HepG2 (cell line): ENCODE data around the gene TTC22. TPM values are rescaled to one million over a fixed set of nuclear protein-coding genes. Genes with fewer than 3 reads are reported as not detected.

Source experiments
- ATAC-seq: fragments of 200-7000 bp; cut with Tn5 transposase; 3 replicates; pipeline ENCODE4 v1.9.1; 2020; ENCODE audit warnings: mild to moderate bottlenecking, moderate library complexity
- BruUV-seq: library from RNA; stranded (reverse); fragments of 400-500 nt; replicated peaks from 2 replicates; lab custom pipeline; 2021; lab: Mats Ljungman, UMichigan
- CTCF ChIA-PET: fragments of 300-600 bp; formaldehyde crosslinking; extraction: SDS; loops from one replicate; lab custom pipeline; 2021; ENCODE audit warnings: low total read pairs, inconsistent platforms, low intra/inter-chr PET ratio; lab: Yijun Ruan, JAX
- POLR2A ChIA-PET: fragments of 350-600 bp; sonication (Branson Sonifier 250); formaldehyde crosslinking; loops from one replicate; lab custom pipeline; 2020; ENCODE audit warnings: antibody characterized with exemption, inconsistent platforms; lab: Yijun Ruan, JAX
- DNase-seq: peaks from one replicate; pipeline ENCODE4 v3.0.0-alpha.2; 2015; ENCODE audit warnings: low spot score
- FAIRE-seq: peaks from 3 replicates; lab custom pipeline; 2011; peaks lifted over from hg19 to GRCh38; lab: Jason Lieb, UNC
- H2AFZ ChIP-seq: one replicate; pipeline ENCODE4 v1.6.1; 2011; ENCODE audit warnings: low read length, inconsistent platforms
- H3K27ac ChIP-seq: fragments of 300-600 bp; 3 replicates; pipeline ENCODE4 v1.8.0; 2011; ENCODE audit warnings: mixed run types, mild to moderate bottlenecking, mixed read lengths, low read length, inconsistent platforms; ENCODE audit not compliant: insufficient read depth; ENCODE audit errors: extremely low read length
- H3K27me3 ChIP-seq, 2 experiments: fragments of 200-600 bp in 1 of 2; 2 replicates in 1 of 2; 3 replicates in 1 of 2; pipeline versions ENCODE4 v1.6.0 to v1.8.0; 2011; ENCODE audit warnings: low read length in 2 of 2, mild to moderate bottlenecking in 2 of 2, moderate library complexity in 2 of 2, inconsistent platforms in 1 of 2; ENCODE audit not compliant: insufficient read depth in 2 of 2, control insufficient read depth in 1 of 2
- H3K36me3 ChIP-seq, 2 experiments: fragments of 200-600 bp in 1 of 2; replicated peaks in 1 of 2; 2 replicates in 1 of 2; 3 replicates in 1 of 2; pipeline versions ENCODE4 v1.5.1 to v1.8.0; 2011; ENCODE audit warnings: low read length in 2 of 2, inconsistent platforms in 1 of 2; ENCODE audit not compliant: insufficient read depth in 2 of 2, control insufficient read depth in 1 of 2
- H3K4me1 ChIP-seq: 2 replicates; pipeline ENCODE4 v1.5.1; 2012; ENCODE audit warnings: low read length, inconsistent platforms; ENCODE audit not compliant: insufficient read depth
- H3K4me2 ChIP-seq: 2 replicates; pipeline ENCODE4 v1.6.0; 2011; ENCODE audit warnings: low read depth, low read length, inconsistent platforms
- H3K4me3 ChIP-seq, 3 experiments: fragments of 200-600 bp in 1 of 3; sonication (generic), shearing (Covaris generic) in 1 of 3; replicated peaks in 1 of 3; 2 replicates each; pipeline ENCODE4 v1.5.1; 2011 to 2016; ENCODE audit warnings: low read length in 3 of 3, inconsistent platforms in 2 of 3, low read depth in 2 of 3, mild to moderate bottlenecking in 2 of 3, control low read depth in 1 of 3, mixed read lengths in 1 of 3; ENCODE audit not compliant: insufficient read depth in 1 of 3
- H3K79me2 ChIP-seq: one replicate; pipeline ENCODE4 v1.6.1; 2011; ENCODE audit warnings: low read length, inconsistent platforms; ENCODE audit not compliant: insufficient read depth
- H3K9ac ChIP-seq: 2 replicates; pipeline ENCODE4 v1.6.0; 2011; ENCODE audit warnings: mild to moderate bottlenecking, low read depth, low read length, inconsistent platforms; ENCODE audit not compliant: insufficient read depth
- H3K9me3 ChIP-seq: 2 replicates; pipeline ENCODE4 v1.5.1; 2012; ENCODE audit warnings: mild to moderate bottlenecking, low read length
- H4K20me1 ChIP-seq: 2 replicates; pipeline ENCODE4 v1.6.0; 2011; ENCODE audit warnings: inconsistent platforms, mild to moderate bottlenecking, low read length, moderate library complexity; ENCODE audit not compliant: insufficient read depth
- ATM ChIP-seq: fragments of 450-650 bp; IDR thresholded peaks from 2 replicates; pipeline ENCODE4 v1.7.1; 2017; ENCODE audit warnings: mild to moderate bottlenecking, borderline replicate concordance
- FOXC1 ChIP-seq: sonication (generic); formaldehyde crosslinking; IDR thresholded peaks from 2 replicates; pipeline ENCODE4 v1.8.0; 2022; ENCODE audit warnings: mild to moderate bottlenecking, missing genetic modification reagents, borderline replicate concordance
- GABPB1 ChIP-seq: IDR thresholded peaks from 2 replicates; pipeline ENCODE4 v1.6.1; 2016; ENCODE audit warnings: mild to moderate bottlenecking, missing genetic modification reagents, moderate library complexity, missing compliant biosample characterization
- HNF4A ChIP-seq: sonication (generic); formaldehyde crosslinking; IDR thresholded peaks from 2 replicates; pipeline ENCODE4 v1.4.0; 2020; ENCODE audit warnings: missing genetic modification reagents
- KDM1A ChIP-seq: IDR thresholded peaks from 2 replicates; pipeline ENCODE4 v1.6.1; 2016; ENCODE audit warnings: missing compliant biosample characterization
- NFKBIZ ChIP-seq: IDR thresholded peaks from 2 replicates; pipeline ENCODE4 v1.6.1; 2018; ENCODE audit warnings: missing genetic modification reagents, missing compliant biosample characterization
- PITX1 ChIP-seq: sonication (generic); formaldehyde crosslinking; IDR thresholded peaks from 2 replicates; pipeline ENCODE4 v1.5.1; 2020; ENCODE audit warnings: mild to moderate bottlenecking, missing genetic modification reagents
- SALL1 ChIP-seq: sonication (generic); formaldehyde crosslinking; IDR thresholded peaks from 2 replicates; pipeline ENCODE4 v1.8.0; 2022; ENCODE audit warnings: mild to moderate bottlenecking, missing genetic modification reagents
- SCMH1 ChIP-seq: sonication (generic); formaldehyde crosslinking; IDR thresholded peaks from 2 replicates; pipeline ENCODE4 v1.9.0; 2021; ENCODE audit warnings: missing genetic modification reagents, mild to moderate bottlenecking, borderline replicate concordance
- SMARCE1 ChIP-seq: fragments of 450-650 bp; IDR thresholded peaks from 2 replicates; pipeline ENCODE4 v1.6.1; 2017; ENCODE audit warnings: borderline replicate concordance
- ZKSCAN8 ChIP-seq: IDR thresholded peaks from 2 replicates; pipeline ENCODE4 v1.6.1; 2016; ENCODE audit warnings: borderline replicate concordance, missing genetic modification reagents, missing compliant biosample characterization
- ZNF383 ChIP-seq: sonication (generic); formaldehyde crosslinking; IDR thresholded peaks from 2 replicates; pipeline ENCODE4 v1.4.0; 2020; ENCODE audit warnings: missing genetic modification reagents, mild to moderate bottlenecking, borderline replicate concordance
- ZNF572 ChIP-seq: sonication (generic); formaldehyde crosslinking; IDR thresholded peaks from 2 replicates; pipeline ENCODE4 v1.5.1; 2020; ENCODE audit warnings: mild to moderate bottlenecking, missing genetic modification reagents
- ZNF629 ChIP-seq: sonication (generic); formaldehyde crosslinking; conservative IDR thresholded peaks from 2 replicates; pipeline ENCODE4 v1.5.0; 2020; ENCODE audit warnings: missing genetic modification reagents
- WGBS: methylation state at CpG from one replicate; pipeline ENCODE4 v1.1.6; 2017; ENCODE audit warnings: low lambda C conversion rate; 5-methylcytosine and 5-hydroxymethylcytosine counted together
- in situ Hi-C: cut with HindIII; loops from 2 replicates; pipeline ENCODE4 v1.10.0; 2017; ENCODE audit warnings: low pct_unique_long_range_greater_than_20kb; ENCODE audit not compliant: extremely low pct_ligation_motif_present
- intact Hi-C: fragments of 100-400 bp; cut with micrococcal nuclease; formaldehyde crosslinking; loops from one replicate; pipeline ENCODE4 v1.10.0; 2022; ENCODE audit not compliant: unreplicated experiment
- polyA plus RNA-seq, 8 experiments: library from polyadenylated mRNA; depleted of rRNA in 3 of 8; stranded (reverse) in 7 of 8; unstranded in 1 of 8; fragments of >200 nt; fragmentation: Illumina TruSeq in 4 of 8; extraction: Trizol in 4 of 8; gene quantifications; 2 replicates each; pipeline versions ENCODE4 v1.2.1 to v1.2.3, GENCODE V29; 2011 to 2016; ENCODE audit warnings: low read depth in 4 of 8, missing spikeins in 1 of 8, mixed read lengths in 1 of 8; ENCODE audit not compliant: insufficient read depth in 1 of 8
- total RNA-seq, 5 experiments: library from RNA; depleted of rRNA; stranded (reverse); fragments of >200 nt; fragmentation: Illumina TruSeq; extraction: Trizol; gene quantifications; 2 replicates each; pipeline ENCODE4 v1.2.3, GENCODE V29; 2016; ENCODE audit warnings: low read depth in 1 of 5
- TF ChIP-seq, protein P1 (sequence below): sonication (generic); formaldehyde crosslinking; IDR thresholded peaks from 2 replicates; pipeline ENCODE4 v1.4.0; 2020; ENCODE audit warnings: missing genetic modification reagents
- TF ChIP-seq, protein P2 (sequence below): sonication (generic); formaldehyde crosslinking; IDR thresholded peaks from 2 replicates; pipeline ENCODE4 v1.8.0; 2022; ENCODE audit warnings: missing genetic modification reagents, mild to moderate bottlenecking, moderate library complexity, borderline replicate concordance
- TF ChIP-seq, protein P3 (sequence below): sonication (generic); formaldehyde crosslinking; conservative IDR thresholded peaks from 2 replicates; pipeline ENCODE4 v1.4.0; 2020; ENCODE audit warnings: missing genetic modification reagents

TTC22 gene
- total and polyA plus RNA-seq, 2 of the 13 experiments (the other 11 are each of a cell fraction or from before 2014, with no cell fraction given) = not detected

GRCh38 chr1:54810153-54810942 lies 9.2 kb upstream of the TTC22 start (continued):
- TF ChIP-seq ZNF383 = no peak

DNA sequence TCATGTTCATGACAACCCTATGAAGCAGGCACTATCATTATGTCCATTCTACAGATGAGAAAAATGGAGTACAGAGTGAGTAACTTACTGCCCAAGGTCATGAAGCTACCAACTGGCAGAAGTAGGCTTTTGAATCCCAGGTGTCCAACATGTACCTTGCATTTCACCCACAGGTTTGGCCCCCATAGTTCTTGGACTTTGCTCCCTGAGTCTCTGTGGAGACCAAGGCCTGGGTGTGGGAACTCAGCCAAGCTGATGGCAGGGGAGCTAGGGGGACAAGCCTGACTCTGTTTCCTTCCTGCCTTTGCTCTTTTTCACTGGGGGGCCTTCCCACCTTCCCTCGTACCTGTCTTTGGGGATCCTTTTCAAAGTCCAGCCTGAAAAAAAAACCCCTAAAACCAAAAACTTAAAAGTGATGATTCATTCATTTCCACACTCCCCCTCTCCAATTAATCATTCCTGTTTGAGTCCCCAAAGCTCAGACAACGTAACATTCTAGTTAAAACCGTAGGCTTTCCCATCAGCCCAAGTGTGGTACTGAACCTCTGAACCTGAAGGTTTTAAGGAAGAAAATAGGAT lies 8.5 kb upstream of the TTC22 start:
- no peak overlapping the region for H3K4me3 ChIP-seq
- H3K27ac ChIP-seq = no peak overlapping the region
- DNase-seq (no peak), ATAC-seq (no peak), FAIRE-seq (no peak)
- 1% methylated on average over 3 of the region's 3 CpGs for WGBS
- intact Hi-C loops (loop anchor here (1.0 to 2.0 kb wide), 2 partner anchors 17 to 137 kb away; no protein-coding TSS in a partner anchor), in situ Hi-C loops (loop anchor here (5.0 to 10.0 kb wide), 2 partner anchors 137 to 185 kb away; partner anchors contain the start of gene BSND)
- H3K79me2 ChIP-seq = no peaks in the 10 kb centered on the region
- no peaks in the 10 kb centered on the region for H3K9me3 ChIP-seq
- H3K4me1 ChIP-seq = peaks cover 46% of the 10 kb centered on the region
- no peaks in the 10 kb centered on the region for H4K20me1 ChIP-seq
- H3K27me3 ChIP-seq = peaks cover 0 to 19% of the 10 kb centered on the region in 2 experiments; a peak in 3 of 5 replicates
- CTCF ChIA-PET = interaction anchor here (1.5 to 1.6 kb wide), 3 partner anchors 15 to 138 kb away, joined by 4 to 14 read pairs (median 5); no protein-coding TSS in a partner anchor
- no peak overlapping the region for H2AFZ ChIP-seq
- H3K4me2 ChIP-seq = peak overlapping the region; percentile 28; the same call in 1 of the 2 replicates
- no TSS peak for BruUV-seq
- POLR2A ChIA-PET = no interaction called here
- H3K9ac ChIP-seq = no peak overlapping the region
- no peaks in the 10 kb centered on the region for H3K36me3 ChIP-seq
- TF ChIP-seq HNF4A (CRISPR knock-in tag) = peak; percentile 52
- no peak for TF ChIP-seq SMARCE1
- TF ChIP-seq SALL1 (CRISPR knock-in tag) = no peak
- no peak for TF ChIP-seq PITX1 (CRISPR knock-in tag)
- no peak for TF ChIP-seq FOXC1 (CRISPR knock-in tag)
- no peak for TF ChIP-seq ZKSCAN8 (CRISPR knock-in tag)
- TF ChIP-seq NFKBIZ = no peak
- TF ChIP-seq GABPB1 (CRISPR knock-in tag) = no peak
- no peak for TF ChIP-seq SCMH1 (CRISPR knock-in tag)
- no peak for TF ChIP-seq ZNF572 (CRISPR knock-in tag)
- TF ChIP-seq, protein P1, sequence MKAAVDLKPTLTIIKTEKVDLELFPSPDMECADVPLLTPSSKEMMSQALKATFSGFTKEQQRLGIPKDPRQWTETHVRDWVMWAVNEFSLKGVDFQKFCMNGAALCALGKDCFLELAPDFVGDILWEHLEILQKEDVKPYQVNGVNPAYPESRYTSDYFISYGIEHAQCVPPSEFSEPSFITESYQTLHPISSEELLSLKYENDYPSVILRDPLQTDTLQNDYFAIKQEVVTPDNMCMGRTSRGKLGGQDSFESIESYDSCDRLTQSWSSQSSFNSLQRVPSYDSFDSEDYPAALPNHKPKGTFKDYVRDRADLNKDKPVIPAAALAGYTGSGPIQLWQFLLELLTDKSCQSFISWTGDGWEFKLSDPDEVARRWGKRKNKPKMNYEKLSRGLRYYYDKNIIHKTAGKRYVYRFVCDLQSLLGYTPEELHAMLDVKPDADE (CRISPR knock-in tag) = no peak
- peak; percentile 82 for TF ChIP-seq ZNF629
- TF ChIP-seq KDM1A = peak; percentile 11; the same call in 1 of the 2 replicates
- TF ChIP-seq, protein P2, sequence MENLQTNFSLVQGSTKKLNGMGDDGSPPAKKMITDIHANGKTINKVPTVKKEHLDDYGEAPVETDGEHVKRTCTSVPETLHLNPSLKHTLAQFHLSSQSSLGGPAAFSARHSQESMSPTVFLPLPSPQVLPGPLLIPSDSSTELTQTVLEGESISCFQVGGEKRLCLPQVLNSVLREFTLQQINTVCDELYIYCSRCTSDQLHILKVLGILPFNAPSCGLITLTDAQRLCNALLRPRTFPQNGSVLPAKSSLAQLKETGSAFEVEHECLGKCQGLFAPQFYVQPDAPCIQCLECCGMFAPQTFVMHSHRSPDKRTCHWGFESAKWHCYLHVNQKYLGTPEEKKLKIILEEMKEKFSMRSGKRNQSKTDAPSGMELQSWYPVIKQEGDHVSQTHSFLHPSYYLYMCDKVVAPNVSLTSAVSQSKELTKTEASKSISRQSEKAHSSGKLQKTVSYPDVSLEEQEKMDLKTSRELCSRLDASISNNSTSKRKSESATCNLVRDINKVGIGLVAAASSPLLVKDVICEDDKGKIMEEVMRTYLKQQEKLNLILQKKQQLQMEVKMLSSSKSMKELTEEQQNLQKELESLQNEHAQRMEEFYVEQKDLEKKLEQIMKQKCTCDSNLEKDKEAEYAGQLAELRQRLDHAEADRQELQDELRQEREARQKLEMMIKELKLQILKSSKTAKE (CRISPR knock-in tag) = no peak
- TF ChIP-seq ATM = no peak
- TF ChIP-seq, protein P3, sequence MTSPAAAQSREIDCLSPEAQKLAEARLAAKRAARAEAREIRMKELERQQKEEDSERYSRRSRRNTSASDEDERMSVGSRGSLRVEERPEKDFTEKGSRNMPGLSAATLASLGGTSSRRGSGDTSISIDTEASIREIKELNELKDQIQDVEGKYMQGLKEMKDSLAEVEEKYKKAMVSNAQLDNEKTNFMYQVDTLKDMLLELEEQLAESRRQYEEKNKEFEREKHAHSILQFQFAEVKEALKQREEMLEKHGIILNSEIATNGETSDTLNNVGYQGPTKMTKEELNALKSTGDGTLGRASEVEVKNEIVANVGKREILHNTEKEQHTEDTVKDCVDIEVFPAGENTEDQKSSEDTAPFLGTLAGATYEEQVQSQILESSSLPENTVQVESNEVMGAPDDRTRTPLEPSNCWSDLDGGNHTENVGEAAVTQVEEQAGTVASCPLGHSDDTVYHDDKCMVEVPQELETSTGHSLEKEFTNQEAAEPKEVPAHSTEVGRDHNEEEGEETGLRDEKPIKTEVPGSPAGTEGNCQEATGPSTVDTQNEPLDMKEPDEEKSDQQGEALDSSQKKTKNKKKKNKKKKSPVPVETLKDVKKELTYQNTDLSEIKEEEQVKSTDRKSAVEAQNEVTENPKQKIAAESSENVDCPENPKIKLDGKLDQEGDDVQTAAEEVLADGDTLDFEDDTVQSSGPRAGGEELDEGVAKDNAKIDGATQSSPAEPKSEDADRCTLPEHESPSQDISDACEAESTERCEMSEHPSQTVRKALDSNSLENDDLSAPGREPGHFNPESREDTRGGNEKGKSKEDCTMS = no peak
